ENCODE results near the gene ANKRD60. TPM values are rescaled to one million over a fixed set of nuclear protein-coding genes. Genes with fewer than 3 reads are reported as not detected.

ANKRD60 gene
- total RNA-seq, 4 donors from 2014 or later: not detected

DNA sequence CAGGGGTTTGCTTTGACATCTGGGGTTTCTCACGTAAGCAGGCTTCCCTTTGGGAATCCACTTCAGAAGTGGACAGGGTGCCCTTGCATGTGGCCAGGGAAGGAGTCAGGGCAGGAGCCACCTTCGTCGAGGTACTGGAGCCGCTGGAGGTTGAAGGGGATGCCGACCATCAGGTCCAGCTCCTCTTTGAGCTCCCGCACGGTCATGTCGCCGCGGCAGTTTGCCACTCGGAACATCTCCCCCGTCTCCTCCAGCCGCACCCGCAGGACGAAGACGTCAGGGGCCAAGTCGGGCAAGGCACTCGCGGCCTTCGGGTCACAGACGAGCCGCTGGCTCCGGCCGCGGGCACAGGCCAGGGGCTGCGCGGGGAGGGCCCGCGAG is 360 bp downstream of the ANKRD60 start:
- no peak for ATAC-seq
- H3K4me1 ChIP-seq: no peaks in the 10 kb centered on the region
- in situ Hi-C loops (cut with MboI; ENCODE audit: low sequenced_read_pairs in 4 of 4): loop anchor here in 3 of 4 donors (25.0 kb wide), 4 partner anchors 409 to 634 kb away; partner anchors contain the start of genes NPEPL1 (in 2 of the 3), GNAS (in 1 of the 3) and GNAS-AS1 (in 1 of the 3)
- H3K36me3 ChIP-seq: no peaks in the 10 kb centered on the region
- H3K9me3 ChIP-seq: no peaks in the 10 kb centered on the region
- no peak overlapping the region for H3K4me3 ChIP-seq
- no peak for DNase-seq
- peaks cover 36 to 38% (median 36%) of the 10 kb centered on the region in 3 donors for H3K27me3 ChIP-seq
- intact Hi-C loops (cut with DNase I; ENCODE audit: low total_unique reads): no loop called here
- H3K27ac ChIP-seq: no peak overlapping the region
- TF ChIP-seq, protein P1, sequence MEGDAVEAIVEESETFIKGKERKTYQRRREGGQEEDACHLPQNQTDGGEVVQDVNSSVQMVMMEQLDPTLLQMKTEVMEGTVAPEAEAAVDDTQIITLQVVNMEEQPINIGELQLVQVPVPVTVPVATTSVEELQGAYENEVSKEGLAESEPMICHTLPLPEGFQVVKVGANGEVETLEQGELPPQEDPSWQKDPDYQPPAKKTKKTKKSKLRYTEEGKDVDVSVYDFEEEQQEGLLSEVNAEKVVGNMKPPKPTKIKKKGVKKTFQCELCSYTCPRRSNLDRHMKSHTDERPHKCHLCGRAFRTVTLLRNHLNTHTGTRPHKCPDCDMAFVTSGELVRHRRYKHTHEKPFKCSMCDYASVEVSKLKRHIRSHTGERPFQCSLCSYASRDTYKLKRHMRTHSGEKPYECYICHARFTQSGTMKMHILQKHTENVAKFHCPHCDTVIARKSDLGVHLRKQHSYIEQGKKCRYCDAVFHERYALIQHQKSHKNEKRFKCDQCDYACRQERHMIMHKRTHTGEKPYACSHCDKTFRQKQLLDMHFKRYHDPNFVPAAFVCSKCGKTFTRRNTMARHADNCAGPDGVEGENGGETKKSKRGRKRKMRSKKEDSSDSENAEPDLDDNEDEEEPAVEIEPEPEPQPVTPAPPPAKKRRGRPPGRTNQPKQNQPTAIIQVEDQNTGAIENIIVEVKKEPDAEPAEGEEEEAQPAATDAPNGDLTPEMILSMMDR (IDR thresholded peaks at IDR 0.05 in 4 of 5, conservative IDR thresholded peaks at IDR 0.05 in 1 of 5): no peak
- TF ChIP-seq POLR2A (IDR thresholded peaks at IDR 0.05): no peak

- in situ Hi-C loops (cut with MboI; ENCODE audit: low sequenced_read_pairs in 4 of 4) (loop anchor here in 3 of 4 donors (25.0 kb wide), 4 partner anchors 410 to 635 kb away; partner anchors contain the start of genes NPEPL1 (in 2 of the 3), GNAS (in 1 of the 3) and GNAS-AS1 (in 1 of the 3)), intact Hi-C loops (cut with DNase I; ENCODE audit: low total_unique reads) (no loop called here)
- Histone ChIP-seq H3K4me1 (no peaks in the 10 kb centered on the region), H3K36me3 (no peaks in the 10 kb centered on the region), H3K4me3 (no peak overlapping the region), H3K9me3 (no peaks in the 10 kb centered on the region), H3K27me3 (peaks cover 36 to 38% (median 36%) of the 10 kb centered on the region in 3 donors), H3K27ac (no peak overlapping the region)
- DNase-seq (no peak), ATAC-seq (no peak)
- no peak for TF ChIP-seq POLR2A (IDR thresholded peaks at IDR 0.05)
- TF ChIP-seq, protein P1 (IDR thresholded peaks at IDR 0.05 in 4 of 5, conservative IDR thresholded peaks at IDR 0.05 in 1 of 5): no peak
These were observed 906 bp downstream of the ANKRD60 start for GRCh38 chr20:58227391-58228102.

DNA sequence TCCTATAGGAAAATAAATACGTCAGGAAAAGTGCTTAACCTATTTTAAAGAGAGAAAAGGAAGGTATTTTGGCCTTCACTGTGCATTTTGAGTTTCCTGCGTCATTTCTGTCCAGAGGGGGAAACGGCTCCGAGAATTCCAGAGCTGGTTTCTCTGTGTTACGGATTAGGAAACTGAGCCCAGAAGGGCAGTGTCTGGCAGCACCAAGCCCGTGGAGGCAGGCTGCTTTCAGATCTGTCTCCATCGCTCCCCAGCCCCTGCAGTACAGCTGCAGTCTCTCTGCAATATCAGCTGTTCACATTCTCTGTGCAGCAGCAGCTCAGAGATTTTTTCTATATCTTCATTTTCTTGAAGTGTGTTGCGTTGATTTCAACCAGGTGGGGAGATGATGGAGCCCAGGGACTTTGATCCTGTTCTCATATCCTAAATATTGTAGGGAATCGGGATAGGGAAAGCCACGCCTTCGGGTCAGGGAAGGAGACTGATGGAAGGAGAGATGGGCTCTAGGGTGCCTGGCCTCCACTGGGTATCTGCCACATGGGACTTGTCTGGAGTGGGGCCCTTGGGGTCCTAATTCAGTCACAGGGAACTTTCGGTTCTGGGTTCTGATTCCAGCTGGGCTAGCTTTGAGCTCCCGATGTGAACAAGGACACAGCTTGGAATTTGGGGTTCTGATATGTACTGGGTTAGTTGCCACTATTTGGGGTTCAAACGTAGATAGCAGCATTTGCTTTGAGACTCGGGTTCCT is 2.8 kb downstream of the ANKRD60 start:
- Histone ChIP-seq H3K27ac (no peak overlapping the region), H3K9me3 (no peaks in the 10 kb centered on the region), H3K27me3 (peaks cover 36 to 50% (median 36%) of the 10 kb centered on the region in 3 donors), H3K4me3 (no peak overlapping the region), H3K4me1 (no peaks in the 10 kb centered on the region), H3K36me3 (no peaks in the 10 kb centered on the region)
- DNase-seq (no peak), ATAC-seq (no peak)
- intact Hi-C loops (cut with DNase I; ENCODE audit: low total_unique reads): no loop called here
- in situ Hi-C loops (cut with MboI; ENCODE audit: low sequenced_read_pairs in 4 of 4): loop anchor here in 3 of 4 donors (25.0 kb wide), 4 partner anchors 412 to 637 kb away; partner anchors contain the start of genes NPEPL1 (in 2 of the 3), GNAS (in 1 of the 3) and GNAS-AS1 (in 1 of the 3)
- TF ChIP-seq POLR2A (IDR thresholded peaks at IDR 0.05): no peak

DNA sequence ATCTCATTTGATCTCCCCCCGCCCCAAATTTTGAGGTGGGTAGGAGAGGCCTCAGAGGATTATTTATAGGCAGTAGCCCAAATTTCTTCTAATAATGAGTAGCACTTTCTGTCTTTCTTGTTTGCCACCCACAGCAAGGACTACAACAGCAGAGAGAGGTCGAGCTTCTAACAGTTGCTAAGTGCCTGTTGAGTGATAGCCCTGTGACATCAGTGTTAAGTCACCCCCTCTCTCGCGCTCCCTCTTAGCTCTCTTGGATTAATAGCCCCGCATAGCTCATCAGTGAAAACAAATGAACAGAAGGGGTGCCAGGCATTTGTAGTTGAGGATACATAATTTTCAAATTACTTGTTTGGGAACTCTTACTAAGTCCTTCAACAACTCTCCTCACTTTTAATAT is 3.5 kb downstream of the ANKRD60 start:
- Histone ChIP-seq H3K4me3 (no peak overlapping the region), H3K4me1 (no peaks in the 10 kb centered on the region), H3K27me3 (peaks cover 36 to 44% (median 42%) of the 10 kb centered on the region in 3 donors), H3K36me3 (no peaks in the 10 kb centered on the region), H3K9me3 (no peaks in the 10 kb centered on the region), H3K27ac (no peak overlapping the region)
- intact Hi-C loops (cut with DNase I; ENCODE audit: low total_unique reads): no loop called here
- ATAC-seq (no peak), DNase-seq (no peak)
- in situ Hi-C loops (cut with MboI; ENCODE audit: low sequenced_read_pairs in 4 of 4): loop anchor here (25.0 kb wide), 6 partner anchors 412 to 863 kb away; partner anchors contain the start of genes NPEPL1 (in 2 of the 4), RAE1 (in 2 of the 4), RBM38 (in 2 of the 4) and GNAS (in 1 of the 4)
- TF ChIP-seq, protein P1 (IDR thresholded peaks at IDR 0.05 in 4 of 5, conservative IDR thresholded peaks at IDR 0.05 in 1 of 5): no peak
- no peak for TF ChIP-seq POLR2A (IDR thresholded peaks at IDR 0.05)
